Right atrium auricular region (tissue), 2 donors: Measurements from ENCODE around the gene SPN. TPM values are rescaled to one million over a fixed set of nuclear protein-coding genes. Genes with fewer than 3 reads are reported as not detected.
A peak's percentile ranks its signal among the peaks of the same experiment; 100 is the strongest.
"Not testable (repeated sequence)": the region's sequence is repeated elsewhere in the genome, so short reads cannot be mapped to it uniquely, and the experiment has no call there.

Source experiments
- DNase-seq: peaks from one replicate; pipeline ENCODE4 v3.0.0-alpha.2; 2019; ENCODE audit warnings: low spot score
- H3K27ac ChIP-seq, 2 donors: fragments of 200-600 bp; sonication (generic); 1 replicate in 1 of 2; 2 replicates in 1 of 2; pipeline ENCODE4 v1.5.1; 2016 to 2019
- H3K27me3 ChIP-seq, 2 donors: fragments of 200-600 bp; sonication (generic); one replicate each; pipeline versions ENCODE4 v1.5.1 to v1.6.0; 2017 to 2019
- H3K36me3 ChIP-seq: fragments of 200-600 bp; sonication (generic); one replicate; pipeline ENCODE4 v1.5.1; 2016
- H3K4me1 ChIP-seq, 2 donors: fragments of 200-600 bp; sonication (generic); one replicate each; pipeline versions ENCODE4 v1.5.1 to v1.6.0; 2017 to 2019
- H3K4me3 ChIP-seq, 2 donors: fragments of 200-600 bp; sonication (generic); 1 replicate in 1 of 2; 2 replicates in 1 of 2; pipeline ENCODE4 v1.5.1; 2017 to 2019; ENCODE audit warnings: mild to moderate bottlenecking in 1 of 2, moderate library complexity in 1 of 2
- H3K9me3 ChIP-seq, 2 donors: fragments of 200-600 bp; sonication (generic); one replicate each; pipeline ENCODE4 v1.5.1; 2019
- CTCF ChIP-seq, 2 donors: fragments of 200-600 bp; sonication (generic); IDR thresholded peaks; one replicate each; pipeline ENCODE4 v1.5.1; 2019; ENCODE audit warnings: antibody characterized with exemption in 2 of 2
- total RNA-seq, 2 donors: library from RNA; depleted of rRNA; stranded (reverse); fragments of >200 nt; gene quantifications; one replicate each; pipeline ENCODE4 v1.1.0, GENCODE V29; 2016

SPN gene
- total RNA-seq, 2 donors from 2014 or later, result 3.7 to 4.5 TPM

- H3K4me1 ChIP-seq, result no peaks in the 10 kb centered on the region
- H3K27ac ChIP-seq, result no peak overlapping the region
- no peak overlapping the region for H3K4me3 ChIP-seq
- H3K27me3 ChIP-seq, result no peaks in the 10 kb centered on the region
- TF ChIP-seq CTCF (IDR thresholded peaks at IDR 0.05), result no peak
- DNase-seq, result no peak
- no peaks in the 10 kb centered on the region for H3K9me3 ChIP-seq
- no peaks in the 10 kb centered on the region for H3K36me3 ChIP-seq
Observed at GRCh38 chr16:29708917-29709600, 46.0 kb downstream of the SPN start.

GRCh38 chr16:29709657-29710056, 46.6 kb downstream of the SPN start:
- not testable (repeated sequence) for H3K27me3 ChIP-seq, H3K4me1 ChIP-seq, H3K4me3 ChIP-seq, DNase-seq, H3K36me3 ChIP-seq, H3K27ac ChIP-seq, H3K9me3 ChIP-seq

GRCh38 chr16:29710227-29711219, 47.5 kb downstream of the SPN start:
- peak; percentile 27 to 74 for TF ChIP-seq CTCF (IDR thresholded peaks at IDR 0.05)
- H3K4me3 ChIP-seq, result no peak overlapping the region
- no peak overlapping the region for H3K27ac ChIP-seq

GRCh38 chr16:29712809-29713208, 49.8 kb downstream of the SPN start:
- DNase-seq, result no peak
- no peaks in the 10 kb centered on the region for H3K4me1 ChIP-seq
- H3K27me3 ChIP-seq, result no peaks in the 10 kb centered on the region
- no peaks in the 10 kb centered on the region for H3K36me3 ChIP-seq
- no peak for TF ChIP-seq CTCF (IDR thresholded peaks at IDR 0.05)
- no peaks in the 10 kb centered on the region for H3K9me3 ChIP-seq
- H3K27ac ChIP-seq, result no peak overlapping the region
- no peak overlapping the region for H3K4me3 ChIP-seq

More at GRCh38 chr16:29710227-29711219, 47.5 kb downstream of the SPN start:
- Histone ChIP-seq H3K9me3 (no peaks in the 10 kb centered on the region), H3K36me3 (no peaks in the 10 kb centered on the region), H3K4me1 (no peaks in the 10 kb centered on the region), H3K27me3 (no peaks in the 10 kb centered on the region)
- no peak for DNase-seq

- no peak for DNase-seq
- H3K27me3 ChIP-seq, result no peaks in the 10 kb centered on the region
- no peak for TF ChIP-seq CTCF (IDR thresholded peaks at IDR 0.05)
- no peaks in the 10 kb centered on the region for H3K36me3 ChIP-seq
- no peak overlapping the region for H3K4me3 ChIP-seq
- no peaks in the 10 kb centered on the region for H3K4me1 ChIP-seq
- no peak overlapping the region for H3K27ac ChIP-seq
- H3K9me3 ChIP-seq, result no peaks in the 10 kb centered on the region
Observed at GRCh38 chr16:29714396-29714795, 51.3 kb downstream of the SPN start.

- no peaks in the 10 kb centered on the region for H3K4me1 ChIP-seq
- no peak overlapping the region for H3K27ac ChIP-seq
- TF ChIP-seq CTCF (IDR thresholded peaks at IDR 0.05), result no peak
- no peaks in the 10 kb centered on the region for H3K36me3 ChIP-seq
- no peak for DNase-seq
- H3K27me3 ChIP-seq, result no peaks in the 10 kb centered on the region
- H3K9me3 ChIP-seq, result no peaks in the 10 kb centered on the region
- H3K4me3 ChIP-seq, result no peak overlapping the region
Observed at GRCh38 chr16:29714972-29715371, 51.9 kb downstream of the SPN start.
